K562 (cell line): Measurements from ENCODE around the gene NINL. TPM values are rescaled to one million over a fixed set of nuclear protein-coding genes. Genes with fewer than 3 reads are reported as not detected.

Source experiments
- ATAC-seq: fragments of 200-7000 bp; cut with Tn5 transposase; 3 replicates; pipeline ENCODE4 v1.9.1; 2020; ENCODE audit warnings: moderate library complexity
- BruUV-seq: library from RNA; stranded (reverse); fragments of 400-500 nt; replicated peaks from 2 replicates; lab custom pipeline; 2021; lab: Mats Ljungman, UMichigan
- CTCF ChIA-PET: fragments of 300-600 bp; formaldehyde crosslinking; extraction: SDS; loops from one replicate; lab custom pipeline; 2021; ENCODE audit warnings: low intra/inter-chr PET ratio; lab: Yijun Ruan, JAX
- POLR2A ChIA-PET: fragments of 300-600, 350-650 bp; sonication (Branson Sonifier 250); formaldehyde crosslinking; extraction: SDS; loops from one replicate; lab custom pipeline; 2021; ENCODE audit warnings: antibody characterized with exemption, inconsistent platforms; lab: Yijun Ruan, JAX
- DNase-seq, 4 experiments: peaks; one replicate each; pipeline versions ENCODE4 v3.0.0 to v3.0.0-alpha.2; 2011 to 2018; ENCODE audit warnings: low spot score in 3 of 4, mixed read lengths in 3 of 4; ENCODE audit errors: extremely low read depth in 1 of 4
- FAIRE-seq: peaks from 2 replicates; lab custom pipeline; 2011; peaks lifted over from hg19 to GRCh38; lab: Jason Lieb, UNC
- H2AFZ ChIP-seq: 2 replicates; pipeline ENCODE4 v1.6.0; 2011; ENCODE audit warnings: low read depth, low read length, control low read depth, inconsistent platforms
- H3K27ac ChIP-seq: fragments of 200-600 bp; 3 replicates; pipeline ENCODE4 v1.8.0; 2011; ENCODE audit warnings: low read depth, mild to moderate bottlenecking, control low read depth, inconsistent platforms, low read length, moderate library complexity, mixed read lengths; ENCODE audit errors: extremely low read depth
- H3K27me3 ChIP-seq, 2 experiments: fragments of 300-600 bp in 1 of 2; 2 replicates in 1 of 2; 3 replicates in 1 of 2; pipeline versions ENCODE4 v1.6.0 to v1.8.0; 2011; ENCODE audit warnings: inconsistent platforms in 2 of 2, low read length in 2 of 2, mild to moderate bottlenecking in 1 of 2, mixed read lengths in 1 of 2, moderate library complexity in 1 of 2; ENCODE audit not compliant: control insufficient read depth in 2 of 2, insufficient read depth in 2 of 2
- H3K36me3 ChIP-seq: fragments of 300-600 bp; 3 replicates; pipeline ENCODE4 v1.8.0; 2011; ENCODE audit warnings: mild to moderate bottlenecking, low read length, inconsistent platforms; ENCODE audit not compliant: control insufficient read depth, insufficient read depth
- H3K4me1 ChIP-seq, 2 experiments: fragments of 200-600 bp in 1 of 2; replicated peaks in 1 of 2; 2 replicates in 1 of 2; 3 replicates in 1 of 2; pipeline versions ENCODE4 v1.5.1 to v1.8.0; 2011; ENCODE audit warnings: inconsistent platforms in 2 of 2, low read length in 2 of 2, mild to moderate bottlenecking in 1 of 2, mixed read lengths in 1 of 2, moderate library complexity in 1 of 2; ENCODE audit not compliant: control insufficient read depth in 2 of 2, insufficient read depth in 2 of 2
- H3K4me2 ChIP-seq: 2 replicates; pipeline ENCODE4 v1.6.1; 2011; ENCODE audit warnings: low read length, control low read depth, inconsistent platforms, mixed read lengths; ENCODE audit not compliant: insufficient read depth
- H3K4me3 ChIP-seq: fragments of 200-600 bp; sonication (generic), shearing (Covaris generic); 2 replicates; pipeline ENCODE4 v1.5.1; 2016; ENCODE audit warnings: control low read depth, inconsistent platforms
- H3K79me2 ChIP-seq: fragments of 200-600 bp; 3 replicates; pipeline ENCODE4 v1.8.0; 2011; ENCODE audit warnings: low read length, inconsistent platforms; ENCODE audit not compliant: control insufficient read depth, insufficient read depth
- H3K9ac ChIP-seq, 2 experiments: 2 replicates each; pipeline versions ENCODE4 v1.6.0 to v1.6.1; 2011; ENCODE audit warnings: low read depth in 2 of 2, low read length in 2 of 2, control low read depth in 1 of 2, inconsistent platforms in 1 of 2, mild to moderate bottlenecking in 1 of 2, mixed read lengths in 1 of 2; ENCODE audit not compliant: insufficient read depth in 1 of 2
- H3K9me1 ChIP-seq: one replicate; pipeline ENCODE4 v1.6.0; 2011; ENCODE audit warnings: inconsistent platforms, mild to moderate bottlenecking, low read length, moderate library complexity; ENCODE audit not compliant: control insufficient read depth, insufficient read depth
- H3K9me3 ChIP-seq: replicated peaks from 2 replicates; pipeline ENCODE4 v1.5.1; 2011; ENCODE audit warnings: low read depth, low read length, inconsistent platforms; ENCODE audit not compliant: control insufficient read depth, insufficient read depth
- H4K20me1 ChIP-seq: replicated peaks from 2 replicates; pipeline ENCODE4 v1.6.1; 2011; ENCODE audit warnings: low read length, inconsistent platforms, mixed read lengths; ENCODE audit not compliant: control insufficient read depth, insufficient read depth
- KDM1A ChIP-seq, 2 experiments: fragments of 450-650 bp; IDR thresholded peaks; 2 replicates each; pipeline ENCODE4 v1.6.1; 2016; ENCODE audit warnings: mild to moderate bottlenecking in 2 of 2
- MTA3 ChIP-seq: fragments of 450-650 bp; formaldehyde crosslinking; IDR thresholded peaks from 2 replicates; pipeline ENCODE4 v1.6.1; 2017; ENCODE audit warnings: mild to moderate bottlenecking, borderline replicate concordance
- MTF1 ChIP-seq: fragments of 250-450 bp; sonication (Bioruptor Pico); IDR thresholded peaks from 2 replicates; pipeline ENCODE4 v1.9.0; 2021; ENCODE audit warnings: moderate library complexity, mild to moderate bottlenecking, inconsistent platforms, borderline replicate concordance
- NFIC ChIP-seq: fragments of 450-650 bp; IDR thresholded peaks from 2 replicates; pipeline ENCODE4 v1.6.1; 2017; ENCODE audit warnings: mild to moderate bottlenecking, inconsistent platforms
- NUFIP1 ChIP-seq: fragments of 450-650 bp; IDR thresholded peaks from 2 replicates; pipeline ENCODE4 v1.6.1; 2018; ENCODE audit not compliant: partially characterized antibody
- PCBP2 ChIP-seq: fragments of 200-400 bp; formaldehyde crosslinking; IDR thresholded peaks from 2 replicates; pipeline ENCODE4 v1.6.1; 2018; ENCODE audit warnings: low read length, low read depth, mild to moderate bottlenecking, moderate library complexity; ENCODE audit not compliant: poor library complexity, severe bottlenecking
- RHOXF2B ChIP-seq: fragments of 250-450 bp; sonication (Bioruptor Pico); conservative IDR thresholded peaks from 2 replicates; pipeline ENCODE4 v1.5.1; 2021
- SRSF1 ChIP-seq: fragments of 200-400 bp; formaldehyde crosslinking; IDR thresholded peaks from 2 replicates; pipeline ENCODE4 v1.6.1; 2017; ENCODE audit warnings: mild to moderate bottlenecking, low read depth, low read length, moderate library complexity
- YY1 ChIP-seq, 3 experiments: IDR thresholded peaks; 2 replicates each; pipeline ENCODE4 v1.6.1; 2011; ENCODE audit warnings: low read length in 2 of 3, mild to moderate bottlenecking in 2 of 3, moderate library complexity in 2 of 3, borderline replicate concordance in 1 of 3, control low read depth in 1 of 3, low read depth in 1 of 3; ENCODE audit not compliant: insufficient read depth in 3 of 3, insufficient replicate concordance in 2 of 3, control insufficient read depth in 1 of 3, insufficient read length in 1 of 3; ENCODE audit errors: extremely low read depth in 1 of 3
- ZFPM2 ChIP-seq: fragments of 250-450 bp; sonication (Bioruptor Pico); IDR thresholded peaks from 2 replicates; pipeline ENCODE4 v1.5.1; 2022; ENCODE audit warnings: mild to moderate bottlenecking
- ZFX ChIP-seq: sonication (generic); formaldehyde crosslinking; IDR thresholded peaks from 2 replicates; pipeline ENCODE4 v1.8.0; 2022; ENCODE audit warnings: mild to moderate bottlenecking, missing genetic modification reagents, moderate library complexity
- WGBS: fragments of 100-300 bp; shearing (Covaris generic); methylation state at CpG from one replicate; pipeline ENCODE4 v1.1.6; 2016; ENCODE audit warnings: low coverage, mixed read lengths; ENCODE audit not compliant: insufficient coverage; ENCODE audit errors: missing lambda C conversion rate; 5-methylcytosine and 5-hydroxymethylcytosine counted together
- in situ Hi-C: fragments of 300-500 bp; cut with MboI; formaldehyde crosslinking; loops from 4 replicates; pipeline ENCODE4 v1.15.0; 2018; ENCODE audit warnings: inconsistent platforms, mixed read lengths
- intact Hi-C: fragments of 100-400 bp; cut with micrococcal nuclease; formaldehyde crosslinking; loops from 2 replicates; pipeline ENCODE4 v1.14.2; 2022
- polyA plus RNA-seq, 8 experiments: library from polyadenylated mRNA; depleted of rRNA in 4 of 8; stranded (reverse) in 5 of 8; unstranded in 3 of 8; fragments of >200 nt; fragmentation: Nextera tagmentation in 2 of 8; fragmentation: Illumina TruSeq in 1 of 8; extraction: Ambion mirVana in 2 of 8; extraction: Trizol in 1 of 8; gene quantifications; 2 replicates each; pipeline versions ENCODE4 v1.2.1 to v1.2.3, GENCODE V29; 2011 to 2014; ENCODE audit warnings: inconsistent platforms in 1 of 8, missing spikeins in 1 of 8
- total RNA-seq, 7 experiments: library from RNA; depleted of rRNA in 6 of 7; stranded (reverse); fragments of >200 nt in 6 of 7; fragmentation: Illumina TruSeq in 2 of 7; extraction: Trizol in 2 of 7; gene quantifications; 2 replicates each; pipeline versions ENCODE4 v1.2.1 to v1.2.3, GENCODE V29; 2011 to 2021; ENCODE audit warnings: low replicate concordance in 1 of 7
- TF ChIP-seq, protein P1 (sequence below): fragments of 450-650 bp; IDR thresholded peaks from 2 replicates; pipeline ENCODE4 v1.6.1; 2016; ENCODE audit warnings: missing biosample characterization, missing genetic modification characterization
- TF ChIP-seq, protein P2 (sequence below): fragments of 250-450 bp; sonication (Bioruptor Pico); IDR thresholded peaks from 2 replicates; pipeline ENCODE4 v1.5.0; 2021

The NINL gene
- total and polyA plus RNA-seq, 9 of the 15 experiments (the other 6 are each of a cell fraction or from before 2014, with no cell fraction given), result 0.03 to 0.22 (median 0.05) TPM; not detected in 5

DNA sequence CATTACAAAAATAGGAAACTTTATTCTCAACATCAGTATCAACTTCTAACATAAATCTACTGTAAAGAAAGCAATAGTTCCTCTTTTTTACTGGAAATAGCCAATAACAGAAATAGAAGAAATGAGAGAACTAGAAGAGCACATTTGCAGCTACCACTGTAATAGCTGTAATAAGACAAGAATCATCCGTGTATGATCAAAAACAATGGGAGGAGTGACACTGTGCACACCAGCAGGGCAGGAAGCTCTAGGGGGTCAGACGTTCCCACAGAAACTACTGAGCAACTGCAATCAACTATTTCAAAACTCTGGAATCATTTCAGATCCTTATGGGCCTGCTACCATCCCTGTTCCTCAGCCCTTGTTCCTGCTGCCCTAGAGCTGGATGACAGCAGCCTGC lies 43.7 kb downstream of the NINL start:
- Histone ChIP-seq H3K4me1 (no peaks in the 10 kb centered on the region; a peak in 1 of 5 replicates), H3K27ac (no peak overlapping the region), H3K9ac (no peak overlapping the region), H3K4me2 (no peak overlapping the region), H3K36me3 (no peaks in the 10 kb centered on the region), H3K4me3 (no peak overlapping the region), H3K9me1 (no peaks in the 10 kb centered on the region), H3K79me2 (no peaks in the 10 kb centered on the region), H2AFZ (no peak overlapping the region), H3K27me3 (peaks cover 0 to 13% of the 10 kb centered on the region in 2 experiments; a peak in 2 of 5 replicates), H3K9me3 (no peaks in the 10 kb centered on the region), H4K20me1 (no peaks in the 10 kb centered on the region)
- FAIRE-seq (no peak), DNase-seq (no peak), ATAC-seq (no peak)
- in situ Hi-C loops, result no loop called here
- TF ChIP-seq MTA3 (no peak), NUFIP1 (no peak), PCBP2 (no peak), YY1 (IDR thresholded peaks at IDR 0.05; ENCODE audit: borderline replicate concordance in 1 of 3, control insufficient read depth in 1 of 3, extremely low read depth in 1 of 3, insufficient read depth in 3 of 3, insufficient read length in 1 of 3, insufficient replicate concordance in 2 of 3, low read depth in 1 of 3, low read length in 2 of 3) (no peak), ZFPM2 (no peak), MTF1 (CRISPR knock-in tag) (no peak), KDM1A (IDR thresholded peaks at IDR 0.05) (no peak), ZFX (CRISPR knock-in tag) (no peak), RHOXF2B (no peak), NFIC (no peak), SRSF1 (no peak)
- TF ChIP-seq, protein P1, sequence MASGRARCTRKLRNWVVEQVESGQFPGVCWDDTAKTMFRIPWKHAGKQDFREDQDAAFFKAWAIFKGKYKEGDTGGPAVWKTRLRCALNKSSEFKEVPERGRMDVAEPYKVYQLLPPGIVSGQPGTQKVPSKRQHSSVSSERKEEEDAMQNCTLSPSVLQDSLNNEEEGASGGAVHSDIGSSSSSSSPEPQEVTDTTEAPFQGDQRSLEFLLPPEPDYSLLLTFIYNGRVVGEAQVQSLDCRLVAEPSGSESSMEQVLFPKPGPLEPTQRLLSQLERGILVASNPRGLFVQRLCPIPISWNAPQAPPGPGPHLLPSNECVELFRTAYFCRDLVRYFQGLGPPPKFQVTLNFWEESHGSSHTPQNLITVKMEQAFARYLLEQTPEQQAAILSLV (tag), result no peak
- TF ChIP-seq, protein P2, sequence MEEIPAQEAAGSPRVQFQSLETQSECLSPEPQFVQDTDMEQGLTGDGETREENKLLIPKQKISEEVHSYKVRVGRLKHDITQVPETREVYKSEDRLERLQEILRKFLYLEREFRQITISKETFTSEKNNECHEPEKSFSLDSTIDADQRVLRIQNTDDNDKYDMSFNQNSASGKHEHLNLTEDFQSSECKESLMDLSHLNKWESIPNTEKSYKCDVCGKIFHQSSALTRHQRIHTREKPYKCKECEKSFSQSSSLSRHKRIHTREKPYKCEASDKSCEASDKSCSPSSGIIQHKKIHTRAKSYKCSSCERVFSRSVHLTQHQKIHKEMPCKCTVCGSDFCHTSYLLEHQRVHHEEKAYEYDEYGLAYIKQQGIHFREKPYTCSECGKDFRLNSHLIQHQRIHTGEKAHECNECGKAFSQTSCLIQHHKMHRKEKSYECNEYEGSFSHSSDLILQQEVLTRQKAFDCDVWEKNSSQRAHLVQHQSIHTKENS (CRISPR knock-in tag), result no peak
- CTCF ChIA-PET, result no interaction called here
- BruUV-seq, result no TSS peak
- 0% methylated on average over 2 of the region's 2 CpGs for WGBS
- intact Hi-C loops, result loop anchor here (5.0 kb wide), 1 partner anchor 69 kb away; no protein-coding TSS in a partner anchor
- POLR2A ChIA-PET, result interaction anchor here (1.0 kb wide), 1 partner anchor 25 kb away, joined by 3 read pairs; no protein-coding TSS in a partner anchor
